Naive thymus-derived CD4-positive, alpha-beta T cell (primary cell): Measurements from ENCODE around the gene SYNGR1. TPM values are rescaled to one million over a fixed set of nuclear protein-coding genes. Genes with fewer than 3 reads are reported as not detected.

Experiments used
- ATAC-seq: fragments of 150-1000 bp; cut with Tn5 transposase; 2 replicates; pipeline ENCODE4 v1.10.0; 2021; ENCODE audit warnings: mild to moderate bottlenecking, moderate library complexity
- CTCF ChIA-PET: fragments of 350-600 bp; sonication (Branson Sonifier 250); formaldehyde crosslinking; loops from one replicate; lab custom pipeline; 2021; ENCODE audit warnings: antibody characterized with exemption; lab: Charles Lee
- POLR2A ChIA-PET: fragments of 350-600 bp; sonication (Branson Sonifier 250); formaldehyde crosslinking; loops from one replicate; lab custom pipeline; 2021; ENCODE audit warnings: antibody characterized with exemption, inconsistent platforms; lab: Charles Lee
- DNase-seq, 9 donors: peaks; one replicate each; pipeline versions ENCODE4 v3.0.0 to v3.0.0-alpha.2; 2020 to 2022; ENCODE audit warnings: mixed read lengths in 1 of 9
- H3K27ac ChIP-seq: one replicate; pipeline ENCODE4 v1.7.0; 2013; ENCODE audit warnings: mild to moderate bottlenecking, low read depth, low read length, moderate library complexity
- H3K27me3 ChIP-seq, 2 donors: one replicate each; pipeline ENCODE4 v1.7.0; 2013; ENCODE audit warnings: low read length in 2 of 2, mild to moderate bottlenecking in 2 of 2, moderate library complexity in 2 of 2; ENCODE audit not compliant: control insufficient read depth in 2 of 2, insufficient read depth in 2 of 2
- H3K36me3 ChIP-seq, 3 experiments: 1 replicate in 2 of 3; 2 replicates in 1 of 3; pipeline ENCODE4 v1.7.0; 2013; ENCODE audit warnings: low read length in 3 of 3, mild to moderate bottlenecking in 3 of 3, moderate library complexity in 1 of 3; ENCODE audit not compliant: insufficient read depth in 3 of 3, control insufficient read depth in 2 of 3
- H3K4me1 ChIP-seq, 2 donors: one replicate each; pipeline ENCODE4 v1.7.0; 2013; ENCODE audit warnings: low read length in 2 of 2, mild to moderate bottlenecking in 2 of 2, moderate library complexity in 1 of 2; ENCODE audit not compliant: control insufficient read depth in 2 of 2, insufficient read depth in 2 of 2
- H3K4me3 ChIP-seq: 2 replicates; pipeline ENCODE4 v1.7.0; 2013; ENCODE audit warnings: mild to moderate bottlenecking, low read length
- H3K9me3 ChIP-seq, 3 experiments: 1 replicate in 2 of 3; 2 replicates in 1 of 3; pipeline ENCODE4 v1.7.0; 2013; ENCODE audit warnings: low read length in 3 of 3; ENCODE audit not compliant: control insufficient read depth in 2 of 3
- H3K27ac Mint-ChIP-seq, 9 donors: one replicate each; pipeline ENCODE4 v1.8.0; 2020 to 2022; ENCODE audit warnings: mixed read lengths in 9 of 9, mild to moderate bottlenecking in 8 of 9, moderate library complexity in 5 of 9, inconsistent platforms in 2 of 9
- H3K27me3 Mint-ChIP-seq, 5 donors: one replicate each; pipeline ENCODE4 v1.8.0; 2021 to 2022; ENCODE audit warnings: mixed read lengths in 5 of 5, mild to moderate bottlenecking in 1 of 5
- H3K36me3 Mint-ChIP-seq, 5 donors: one replicate each; pipeline ENCODE4 v1.8.0; 2020 to 2022; ENCODE audit warnings: mixed read lengths in 5 of 5, mild to moderate bottlenecking in 3 of 5, inconsistent platforms in 1 of 5
- H3K4me1 Mint-ChIP-seq, 7 donors: one replicate each; pipeline ENCODE4 v1.8.0; 2020 to 2022; ENCODE audit warnings: mixed read lengths in 7 of 7, mild to moderate bottlenecking in 3 of 7, inconsistent platforms in 1 of 7
- H3K4me3 Mint-ChIP-seq, 10 donors: one replicate each; pipeline ENCODE4 v1.8.0; 2020 to 2022; ENCODE audit warnings: mild to moderate bottlenecking in 10 of 10, mixed read lengths in 10 of 10, moderate library complexity in 6 of 10, inconsistent platforms in 2 of 10
- H3K9me3 Mint-ChIP-seq, 11 donors: one replicate each; pipeline ENCODE4 v1.8.0; 2020 to 2022; ENCODE audit warnings: mixed read lengths in 11 of 11, mild to moderate bottlenecking in 4 of 11, inconsistent platforms in 1 of 11, moderate library complexity in 1 of 11
- intact Hi-C, 2 donors: fragments of 100-400 bp; cut with micrococcal nuclease; formaldehyde crosslinking; loops; one replicate each; pipeline ENCODE4 v1.15.1; 2023
- polyA plus RNA-seq, 2 donors: library from polyadenylated mRNA; unstranded; fragments of 300-500 nt; fragmentation: Illumina TruSeq; gene quantifications; one replicate each; pipeline ENCODE4 v1.2.3, GENCODE V29; 2021
- total RNA-seq, 6 experiments: library from RNA in 5 of 6; stranded (reverse) in 5 of 6; gene quantifications; 1 replicate in 5 of 6; 2 replicates in 1 of 6; pipeline ENCODE4 v1.2.3 and lab custom pipeline; 2021 to 2026

The SYNGR1 gene
- total and polyA plus RNA-seq, 7 experiments from 2014 or later = 0.12 to 7.0 (median 1.5) TPM

GRCh38 chr22:39369186-39369585 lies 19.4 kb downstream of the SYNGR1 start:
- ATAC-seq = no peak
- Mint-ChIP-seq H3K27me3 (peaks cover 0 to 2% (median 0%) of the 10 kb centered on the region in 5 donors), H3K27ac (no peak overlapping the region), H3K36me3 (no peaks in the 10 kb centered on the region), H3K4me1 (peaks cover 0 to 11% (median 5%) of the 10 kb centered on the region in 7 donors), H3K9me3 (peaks cover 0 to 3% (median 0%) of the 10 kb centered on the region in 11 donors), H3K4me3 (no peak overlapping the region)
- DNase-seq = no peak
- intact Hi-C loops = no loop called here
- Histone ChIP-seq H3K36me3 (no peaks in the 10 kb centered on the region), H3K4me3 (no peak overlapping the region), H3K27ac (no peak overlapping the region), H3K4me1 (no peaks in the 10 kb centered on the region), H3K9me3 (peaks cover 0 to 4% (median 0%) of the 10 kb centered on the region in 3 experiments), H3K27me3 (no peaks in the 10 kb centered on the region)
- ChIA-PET CTCF (no interaction called here), POLR2A (no interaction called here)

DNA sequence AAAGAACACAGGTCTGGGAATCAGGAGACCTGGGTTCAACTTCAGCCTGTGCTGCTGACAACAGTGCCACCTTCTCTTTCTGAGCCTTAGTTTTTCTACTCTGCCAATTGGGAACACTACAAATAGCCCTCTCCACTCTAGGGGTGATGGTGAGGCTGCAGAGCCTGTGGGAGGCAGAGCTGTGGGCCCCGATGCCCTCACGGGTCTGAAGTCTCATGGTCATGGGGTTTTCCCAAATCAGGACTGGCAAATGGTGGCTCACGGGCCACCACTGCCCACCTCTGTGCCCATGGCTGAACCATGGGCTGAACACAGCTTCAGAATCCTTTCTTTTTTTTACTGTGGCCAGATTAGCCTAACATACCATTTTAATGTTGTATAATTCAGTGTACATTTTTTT lies 19.8 kb downstream of the SYNGR1 start:
- ChIA-PET CTCF (no interaction called here), POLR2A (no interaction called here)
- peaks cover 0 to 11% (median 5%) of the 10 kb centered on the region in 7 donors for H3K4me1 Mint-ChIP-seq
- Histone ChIP-seq H3K36me3 (no peaks in the 10 kb centered on the region), H3K27me3 (no peaks in the 10 kb centered on the region), H3K4me1 (no peaks in the 10 kb centered on the region), H3K4me3 (no peak overlapping the region), H3K27ac (no peak overlapping the region), H3K9me3 (peaks cover 0 to 4% (median 0%) of the 10 kb centered on the region in 3 experiments)
- H3K27ac Mint-ChIP-seq = peak overlapping the region in 1 of 9 donors; percentile 31
- H3K36me3 Mint-ChIP-seq = no peaks in the 10 kb centered on the region
- ATAC-seq = no peak
- H3K9me3 Mint-ChIP-seq = peaks cover 0 to 3% (median 0%) of the 10 kb centered on the region in 11 donors
- DNase-seq = no peak
- H3K4me3 Mint-ChIP-seq = no peak overlapping the region
- intact Hi-C loops = no loop called here
- H3K27me3 Mint-ChIP-seq = no peaks in the 10 kb centered on the region

GRCh38 chr22:39371732-39372131 lies 21.9 kb downstream of the SYNGR1 start:
- H3K27ac ChIP-seq = no peak overlapping the region
- Mint-ChIP-seq H3K9me3 (peaks cover 0 to 3% (median 0%) of the 10 kb centered on the region in 11 donors), H3K4me3 (no peak overlapping the region), H3K27me3 (peaks cover 0 to 5% (median 0%) of the 10 kb centered on the region in 5 donors), H3K4me1 (peaks cover 0 to 9% (median 5%) of the 10 kb centered on the region in 7 donors), H3K27ac (no peak overlapping the region), H3K36me3 (no peaks in the 10 kb centered on the region)
- DNase-seq (no peak), ATAC-seq (no peak)
- intact Hi-C loops = no loop called here
- H3K36me3 ChIP-seq = no peaks in the 10 kb centered on the region
- no peak overlapping the region for H3K4me3 ChIP-seq
- H3K9me3 ChIP-seq = peaks cover 0 to 4% (median 0%) of the 10 kb centered on the region in 3 experiments
- ChIA-PET CTCF (interaction anchor here (1.2 kb wide), 1 partner anchor 122 kb away, joined by 3 read pairs; no protein-coding TSS in a partner anchor), POLR2A (no interaction called here)
- no peaks in the 10 kb centered on the region for H3K27me3 ChIP-seq
- no peaks in the 10 kb centered on the region for H3K4me1 ChIP-seq

DNA sequence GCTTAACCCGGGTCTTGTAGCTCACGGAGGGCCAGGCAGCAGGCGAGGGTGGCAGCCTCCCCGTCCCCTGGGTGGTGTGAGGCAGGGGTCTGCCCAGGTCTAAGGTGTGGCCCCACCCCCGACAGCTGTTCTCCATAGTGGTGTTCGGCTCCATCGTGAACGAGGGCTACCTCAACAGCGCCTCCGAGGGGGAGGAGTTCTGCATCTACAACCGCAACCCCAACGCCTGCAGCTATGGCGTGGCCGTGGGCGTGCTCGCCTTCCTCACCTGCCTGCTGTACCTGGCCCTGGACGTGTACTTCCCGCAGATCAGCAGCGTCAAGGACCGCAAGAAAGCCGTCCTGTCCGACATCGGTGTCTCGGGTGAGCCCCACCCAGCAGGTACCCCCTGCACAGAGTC lies 24.4 kb downstream of the SYNGR1 start:
- H3K4me3 ChIP-seq = no peak overlapping the region
- H3K9me3 Mint-ChIP-seq = peaks cover 0 to 3% (median 0%) of the 10 kb centered on the region in 11 donors
- peaks cover 0 to 5% (median 0%) of the 10 kb centered on the region in 5 donors for H3K27me3 Mint-ChIP-seq
- H3K36me3 Mint-ChIP-seq = no peaks in the 10 kb centered on the region
- DNase-seq (no peak), ATAC-seq (no peak)
- no peak overlapping the region for H3K4me3 Mint-ChIP-seq
- no peak overlapping the region for H3K27ac ChIP-seq
- ChIA-PET POLR2A (interaction anchor here (0.6 kb wide), 1 partner anchor 668 kb away, joined by 4 read pairs; the partner anchor contains the start of gene GTPBP1), CTCF (interaction anchor here (0.7 kb wide), 1 partner anchor 138 kb away, joined by 3 read pairs; no protein-coding TSS in a partner anchor)
- peaks cover 0 to 4% (median 0%) of the 10 kb centered on the region in 3 experiments for H3K9me3 ChIP-seq
- H3K27me3 ChIP-seq = no peaks in the 10 kb centered on the region
- H3K4me1 ChIP-seq = no peaks in the 10 kb centered on the region
- no peaks in the 10 kb centered on the region for H3K4me1 Mint-ChIP-seq
- intact Hi-C loops = no loop called here
- H3K36me3 ChIP-seq = no peaks in the 10 kb centered on the region
- H3K27ac Mint-ChIP-seq = no peak overlapping the region

GRCh38 chr22:39374801-39375200 lies 25.0 kb downstream of the SYNGR1 start:
- H3K36me3 Mint-ChIP-seq = no peaks in the 10 kb centered on the region
- intact Hi-C loops = no loop called here
- CTCF ChIA-PET = no interaction called here

GRCh38 chr22:39375646-39376045 lies 25.9 kb downstream of the SYNGR1 start:
- Mint-ChIP-seq H3K36me3 (no peaks in the 10 kb centered on the region), H3K4me1 (no peaks in the 10 kb centered on the region), H3K4me3 (no peak overlapping the region), H3K27me3 (peaks cover 0 to 5% (median 0%) of the 10 kb centered on the region in 5 donors), H3K27ac (no peak overlapping the region), H3K9me3 (peaks cover 0 to 3% (median 0%) of the 10 kb centered on the region in 11 donors)
- H3K27me3 ChIP-seq = no peaks in the 10 kb centered on the region
- peaks cover 0 to 4% (median 0%) of the 10 kb centered on the region in 3 experiments for H3K9me3 ChIP-seq
- ChIA-PET CTCF (interaction anchor here (0.6 kb wide), 1 partner anchor 71 kb away, joined by 3 read pairs; no protein-coding TSS in a partner anchor), POLR2A (no interaction called here)
- H3K4me3 ChIP-seq = no peak overlapping the region
- no peaks in the 10 kb centered on the region for H3K36me3 ChIP-seq
- DNase-seq = no peak
- H3K4me1 ChIP-seq = no peaks in the 10 kb centered on the region
- H3K27ac ChIP-seq = no peak overlapping the region
- ATAC-seq = no peak
- intact Hi-C loops = no loop called here

More at GRCh38 chr22:39374801-39375200, 25.0 kb downstream of the SYNGR1 start:
- Mint-ChIP-seq H3K4me3 (no peak overlapping the region), H3K27ac (no peak overlapping the region), H3K9me3 (peaks cover 0 to 3% (median 0%) of the 10 kb centered on the region in 11 donors), H3K4me1 (no peaks in the 10 kb centered on the region), H3K27me3 (peaks cover 0 to 5% (median 0%) of the 10 kb centered on the region in 5 donors)
- Histone ChIP-seq H3K4me1 (no peaks in the 10 kb centered on the region), H3K27ac (no peak overlapping the region), H3K4me3 (no peak overlapping the region), H3K9me3 (peaks cover 0 to 4% (median 0%) of the 10 kb centered on the region in 3 experiments), H3K27me3 (no peaks in the 10 kb centered on the region), H3K36me3 (no peaks in the 10 kb centered on the region)
- POLR2A ChIA-PET = no interaction called here
- DNase-seq = no peak
- ATAC-seq = no peak
